MCF 10A (cell line): ENCODE measurements around the gene VEGFA. TPM values are rescaled to one million over a fixed set of nuclear protein-coding genes. Genes with fewer than 3 reads are reported as not detected.
A peak's percentile ranks its signal among the peaks of the same experiment; 100 is the strongest.

Source experiments
- BruUV-seq: library from RNA; stranded (reverse); fragments of 400-500 nt; replicated peaks from 2 replicates; lab custom pipeline; 2021; lab: Mats Ljungman, UMichigan
- CTCF ChIA-PET: fragments of 300-600 bp; sonication (Branson Sonifier 250); formaldehyde crosslinking; extraction: SDS; loops from one replicate; lab custom pipeline; 2021; ENCODE audit warnings: antibody characterized with exemption, inconsistent platforms; lab: Yijun Ruan, JAX
- POLR2A ChIA-PET: fragments of 300-600, 350-650 bp; sonication (Branson Sonifier 250); formaldehyde crosslinking; extraction: SDS; loops from one replicate; lab custom pipeline; 2020; ENCODE audit warnings: antibody characterized with exemption, inconsistent platforms; lab: Yijun Ruan, JAX
- DNase-seq: peaks from one replicate; pipeline ENCODE4 v3.0.0-alpha.2; 2018; ENCODE audit not compliant: unreplicated experiment
- H3K27ac Mint-ChIP-seq: one replicate; pipeline ENCODE4 v1.8.0; 2022; ENCODE audit warnings: mild to moderate bottlenecking, low read depth, mixed read lengths; ENCODE audit not compliant: unreplicated experiment
- H3K27me3 Mint-ChIP-seq: one replicate; pipeline ENCODE4 v1.8.0; 2022; ENCODE audit warnings: mixed read lengths; ENCODE audit not compliant: insufficient read depth, unreplicated experiment
- H3K36me3 Mint-ChIP-seq: one replicate; pipeline ENCODE4 v1.8.0; 2022; ENCODE audit warnings: mild to moderate bottlenecking, moderate library complexity, mixed read lengths; ENCODE audit not compliant: insufficient read depth, unreplicated experiment
- H3K4me1 Mint-ChIP-seq: one replicate; pipeline ENCODE4 v1.8.0; 2022; ENCODE audit warnings: mixed read lengths; ENCODE audit not compliant: insufficient read depth, unreplicated experiment
- H3K4me3 Mint-ChIP-seq: one replicate; pipeline ENCODE4 v1.8.0; 2022; ENCODE audit warnings: mild to moderate bottlenecking, moderate library complexity, mixed read lengths; ENCODE audit not compliant: unreplicated experiment
- H3K9me3 Mint-ChIP-seq: one replicate; pipeline ENCODE4 v1.8.0; 2022; ENCODE audit warnings: mixed read lengths; ENCODE audit not compliant: unreplicated experiment
- CTCF ChIP-seq: fragments of 200-600 bp; IDR thresholded peaks from one replicate; pipeline ENCODE4 v1.8.0; 2022; ENCODE audit warnings: antibody characterized with exemption, mild to moderate bottlenecking; ENCODE audit not compliant: unreplicated experiment
- intact Hi-C: fragments of 100-400 bp; cut with micrococcal nuclease; formaldehyde crosslinking; loops from 2 replicates; pipeline ENCODE4 v1.14.1; 2022
- total RNA-seq: library from RNA; stranded (reverse); gene quantifications from 2 replicates; pipeline ENCODE4 v1.2.3, GENCODE V29; 2022

VEGFA gene
- total RNA-seq, 1 experiment from 2014 or later = 265 TPM

DNA sequence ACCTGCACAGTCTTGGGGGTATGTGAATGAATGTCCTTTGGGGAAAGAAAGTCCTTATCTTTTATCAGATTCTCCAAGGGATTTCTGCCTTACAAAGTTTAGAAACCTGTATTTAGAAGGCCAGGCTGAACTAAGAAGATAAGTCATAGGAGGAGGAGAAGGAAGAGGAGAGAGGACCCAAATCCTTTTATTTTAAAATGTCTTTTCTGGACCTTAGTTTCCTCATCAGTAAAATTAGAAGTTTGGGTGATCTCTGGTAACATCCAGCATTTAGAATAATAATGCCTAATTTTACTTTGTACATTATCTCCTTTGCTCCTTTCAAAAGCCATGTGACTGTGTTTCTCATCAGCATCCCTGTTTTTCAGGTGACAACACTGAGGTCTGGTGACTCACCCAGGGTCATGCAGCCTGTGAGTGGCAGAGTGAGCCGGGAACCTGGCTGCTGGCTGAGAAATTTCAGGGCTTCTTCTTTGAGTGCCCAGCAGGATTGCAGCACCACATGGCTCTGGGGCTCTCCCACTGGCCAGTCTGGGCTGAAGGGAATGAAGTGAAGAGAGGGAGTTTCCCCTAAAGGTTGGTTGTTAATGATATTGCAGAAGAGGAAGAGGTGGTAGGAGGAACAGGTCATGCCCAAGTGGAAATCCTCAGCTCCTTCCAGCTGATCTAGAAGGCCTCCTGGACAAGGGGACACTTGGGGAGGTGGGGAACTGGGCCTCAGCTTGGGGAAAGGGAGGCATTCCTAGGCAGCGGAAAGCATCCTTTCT is 34.0 kb downstream of the VEGFA start:
- H3K4me1 Mint-ChIP-seq = peaks cover 42% of the 10 kb centered on the region
- peak; percentile 79 for DNase-seq
- TF ChIP-seq CTCF = no peak
- no peak overlapping the region for H3K4me3 Mint-ChIP-seq
- BruUV-seq = no TSS peak
- H3K27ac Mint-ChIP-seq = no peak overlapping the region
- H3K27me3 Mint-ChIP-seq = no peaks in the 10 kb centered on the region
- H3K36me3 Mint-ChIP-seq = no peaks in the 10 kb centered on the region
- ChIA-PET CTCF (interaction anchor here (0.5 to 1.0 kb wide), 4 partner anchors 34 to 418 kb away, joined by 3 to 5 read pairs (median 4); partner anchors contain the start of gene VEGFA), POLR2A (no interaction called here)
- intact Hi-C loops = no loop called here
- H3K9me3 Mint-ChIP-seq = no peaks in the 10 kb centered on the region

GRCh38 chr6:43804550-43805223 is 34.7 kb downstream of the VEGFA start:
- H3K27me3 Mint-ChIP-seq = no peaks in the 10 kb centered on the region
- intact Hi-C loops = no loop called here
- no TSS peak for BruUV-seq
- ChIA-PET CTCF (interaction anchor here (0.5 to 1.0 kb wide), 3 partner anchors 35 to 295 kb away, joined by 3 to 5 read pairs (median 3); partner anchors contain the start of gene VEGFA), POLR2A (no interaction called here)
- H3K27ac Mint-ChIP-seq = no peak overlapping the region
- no peak for DNase-seq
- H3K4me3 Mint-ChIP-seq = no peak overlapping the region
- no peaks in the 10 kb centered on the region for H3K36me3 Mint-ChIP-seq
- H3K9me3 Mint-ChIP-seq = no peaks in the 10 kb centered on the region
- TF ChIP-seq CTCF = no peak
- H3K4me1 Mint-ChIP-seq = peaks cover 43% of the 10 kb centered on the region

- Mint-ChIP-seq H3K27me3 (no peaks in the 10 kb centered on the region), H3K27ac (no peak overlapping the region), H3K36me3 (no peaks in the 10 kb centered on the region), H3K4me1 (peaks cover 39% of the 10 kb centered on the region), H3K4me3 (no peak overlapping the region), H3K9me3 (no peaks in the 10 kb centered on the region)
- intact Hi-C loops = no loop called here
- ChIA-PET CTCF (interaction anchor here (0.5 to 1.0 kb wide), 2 partner anchors 36 to 72 kb away, joined by 3 to 4 read pairs; no protein-coding TSS in a partner anchor), POLR2A (no interaction called here)
- BruUV-seq = no TSS peak
- no peak for TF ChIP-seq CTCF
- no peak for DNase-seq
Observed at GRCh38 chr6:43805699-43806042, 35.7 kb downstream of the VEGFA start.

DNA sequence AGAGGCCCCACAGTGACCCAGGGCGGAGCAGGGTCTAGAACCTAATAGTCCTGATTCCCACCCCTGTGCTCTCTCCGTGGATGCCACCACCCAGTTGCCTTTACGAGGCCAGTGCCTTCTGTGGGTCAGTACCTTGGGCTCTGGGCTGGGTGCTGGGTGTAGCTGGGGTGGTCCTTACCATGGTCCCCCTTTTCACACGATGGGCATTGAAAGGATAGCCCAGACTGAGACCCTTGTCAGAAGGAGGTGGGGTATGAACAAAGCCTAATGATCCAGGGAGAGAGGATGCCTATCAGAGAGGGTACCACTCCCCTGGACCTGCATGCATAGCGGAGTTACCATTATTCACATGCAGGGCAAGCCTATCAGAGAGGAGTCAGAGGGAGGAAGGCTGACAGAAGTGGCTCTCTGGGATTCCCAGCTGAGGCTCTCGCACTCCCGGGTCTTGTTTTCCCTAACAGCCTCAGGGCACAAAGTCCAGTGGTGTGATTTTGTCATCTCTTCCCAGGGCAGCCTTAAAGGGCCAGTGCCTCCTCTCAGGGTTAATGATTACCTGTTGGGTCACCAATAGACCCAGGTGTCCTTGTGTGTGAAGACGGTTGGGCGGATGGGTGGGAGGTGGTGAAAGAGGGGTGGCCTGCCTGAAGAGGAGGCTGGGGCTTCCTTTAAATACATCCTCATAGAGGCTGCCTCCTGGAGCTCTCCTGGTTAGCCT is 36.2 kb downstream of the VEGFA start:
- peak; percentile 69 for DNase-seq
- CTCF ChIA-PET = interaction anchor here (0.5 to 2.4 kb wide), 3 partner anchors 32 to 71 kb away, joined by 3 to 12 read pairs (median 4); no protein-coding TSS in a partner anchor
- Mint-ChIP-seq H3K4me3 (no peak overlapping the region), H3K4me1 (peaks cover 39% of the 10 kb centered on the region), H3K27ac (no peak overlapping the region), H3K27me3 (no peaks in the 10 kb centered on the region), H3K36me3 (no peaks in the 10 kb centered on the region), H3K9me3 (no peaks in the 10 kb centered on the region)
- intact Hi-C loops = no loop called here
- TF ChIP-seq CTCF = no peak
- POLR2A ChIA-PET = no interaction called here
- BruUV-seq = no TSS peak
